Measurements from ENCODE around the gene ZNF780A.

Gene ZNF780A

DNA sequence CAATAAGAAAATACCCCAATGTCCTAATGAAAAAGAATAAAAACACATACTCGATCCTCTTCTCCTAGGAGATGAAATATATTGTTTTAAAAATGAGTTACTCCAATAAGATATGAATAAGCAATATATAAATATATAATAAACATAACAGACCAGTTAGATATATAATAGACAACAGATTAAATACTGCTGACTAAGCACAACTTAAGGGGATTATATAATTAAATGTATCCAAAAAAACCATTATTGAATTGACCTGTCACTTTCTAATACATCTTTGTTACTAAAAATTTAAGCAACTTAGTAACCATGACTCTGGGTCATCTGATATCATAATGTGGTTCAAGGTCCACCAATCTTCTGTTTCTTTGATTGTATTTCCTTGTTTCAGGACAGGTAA is 20.7 kb downstream of the ZNF780A start:
- TF ChIP-seq, protein P1, sequence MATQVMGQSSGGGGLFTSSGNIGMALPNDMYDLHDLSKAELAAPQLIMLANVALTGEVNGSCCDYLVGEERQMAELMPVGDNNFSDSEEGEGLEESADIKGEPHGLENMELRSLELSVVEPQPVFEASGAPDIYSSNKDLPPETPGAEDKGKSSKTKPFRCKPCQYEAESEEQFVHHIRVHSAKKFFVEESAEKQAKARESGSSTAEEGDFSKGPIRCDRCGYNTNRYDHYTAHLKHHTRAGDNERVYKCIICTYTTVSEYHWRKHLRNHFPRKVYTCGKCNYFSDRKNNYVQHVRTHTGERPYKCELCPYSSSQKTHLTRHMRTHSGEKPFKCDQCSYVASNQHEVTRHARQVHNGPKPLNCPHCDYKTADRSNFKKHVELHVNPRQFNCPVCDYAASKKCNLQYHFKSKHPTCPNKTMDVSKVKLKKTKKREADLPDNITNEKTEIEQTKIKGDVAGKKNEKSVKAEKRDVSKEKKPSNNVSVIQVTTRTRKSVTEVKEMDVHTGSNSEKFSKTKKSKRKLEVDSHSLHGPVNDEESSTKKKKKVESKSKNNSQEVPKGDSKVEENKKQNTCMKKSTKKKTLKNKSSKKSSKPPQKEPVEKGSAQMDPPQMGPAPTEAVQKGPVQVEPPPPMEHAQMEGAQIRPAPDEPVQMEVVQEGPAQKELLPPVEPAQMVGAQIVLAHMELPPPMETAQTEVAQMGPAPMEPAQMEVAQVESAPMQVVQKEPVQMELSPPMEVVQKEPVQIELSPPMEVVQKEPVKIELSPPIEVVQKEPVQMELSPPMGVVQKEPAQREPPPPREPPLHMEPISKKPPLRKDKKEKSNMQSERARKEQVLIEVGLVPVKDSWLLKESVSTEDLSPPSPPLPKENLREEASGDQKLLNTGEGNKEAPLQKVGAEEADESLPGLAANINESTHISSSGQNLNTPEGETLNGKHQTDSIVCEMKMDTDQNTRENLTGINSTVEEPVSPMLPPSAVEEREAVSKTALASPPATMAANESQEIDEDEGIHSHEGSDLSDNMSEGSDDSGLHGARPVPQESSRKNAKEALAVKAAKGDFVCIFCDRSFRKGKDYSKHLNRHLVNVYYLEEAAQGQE (IDR thresholded peaks at IDR 0.05; ENCODE audit: low read depth), result no peak
- no peak for TF ChIP-seq TAF1 (IDR thresholded peaks at IDR 0.05; ENCODE audit: low read depth)

DNA sequence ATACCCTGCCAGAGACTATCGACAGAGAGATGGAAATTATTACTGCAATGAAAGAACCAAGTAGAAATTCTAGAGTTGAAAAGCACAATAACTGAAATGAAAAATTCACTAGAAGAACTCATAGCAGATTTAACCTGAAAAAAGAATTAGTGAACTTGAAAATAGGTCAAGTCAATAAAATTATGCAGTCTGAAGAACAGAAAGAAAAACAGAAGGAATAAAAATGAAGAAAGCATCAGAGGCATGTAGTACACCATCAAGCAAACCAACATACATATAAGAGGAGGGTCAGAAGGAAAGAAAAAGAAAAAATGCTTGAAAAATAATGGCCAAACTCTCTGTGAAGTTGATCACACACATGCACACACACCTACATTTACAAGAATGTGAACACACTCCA is 31.1 kb downstream of the ZNF780A start:
- no peak for TF ChIP-seq NFIC (IDR thresholded peaks at IDR 0.05)
- TF ChIP-seq, protein P2, sequence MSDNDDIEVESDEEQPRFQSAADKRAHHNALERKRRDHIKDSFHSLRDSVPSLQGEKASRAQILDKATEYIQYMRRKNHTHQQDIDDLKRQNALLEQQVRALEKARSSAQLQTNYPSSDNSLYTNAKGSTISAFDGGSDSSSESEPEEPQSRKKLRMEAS (IDR thresholded peaks at IDR 0.05), result no peak
- no peak for TF ChIP-seq EP300 (IDR thresholded peaks at IDR 0.05; ENCODE audit: borderline replicate concordance)
- TF ChIP-seq EGR1 (IDR thresholded peaks at IDR 0.05), result no peak
- no peak for TF ChIP-seq RAD21 (IDR thresholded peaks at IDR 0.05; ENCODE audit: low read depth)
- no peak for TF ChIP-seq ZBTB7A (IDR thresholded peaks at IDR 0.05; ENCODE audit: low read depth)
- TF ChIP-seq FOXM1 (IDR thresholded peaks at IDR 0.05; ENCODE audit: borderline replicate concordance, low read depth), result no peak
- TF ChIP-seq TEAD4 (IDR thresholded peaks at IDR 0.05), result no peak
- TF ChIP-seq CEBPB (IDR thresholded peaks at IDR 0.05), result no peak
- TF ChIP-seq TAF1 (IDR thresholded peaks at IDR 0.05; ENCODE audit: low read depth), result no peak
- TF ChIP-seq, protein P1 (IDR thresholded peaks at IDR 0.05; ENCODE audit: low read depth), result no peak
- TF ChIP-seq YY1 (IDR thresholded peaks at IDR 0.05; ENCODE audit: low read depth), result no peak
- TF ChIP-seq TCF12 (IDR thresholded peaks at IDR 0.05; ENCODE audit: low read depth), result no peak
- TF ChIP-seq, protein P3, sequence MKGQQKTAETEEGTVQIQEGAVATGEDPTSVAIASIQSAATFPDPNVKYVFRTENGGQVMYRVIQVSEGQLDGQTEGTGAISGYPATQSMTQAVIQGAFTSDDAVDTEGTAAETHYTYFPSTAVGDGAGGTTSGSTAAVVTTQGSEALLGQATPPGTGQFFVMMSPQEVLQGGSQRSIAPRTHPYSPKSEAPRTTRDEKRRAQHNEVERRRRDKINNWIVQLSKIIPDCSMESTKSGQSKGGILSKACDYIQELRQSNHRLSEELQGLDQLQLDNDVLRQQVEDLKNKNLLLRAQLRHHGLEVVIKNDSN (IDR thresholded peaks at IDR 0.05), result no peak
- no peak for TF ChIP-seq CREB1 (IDR thresholded peaks at IDR 0.05; ENCODE audit: low read depth)

DNA sequence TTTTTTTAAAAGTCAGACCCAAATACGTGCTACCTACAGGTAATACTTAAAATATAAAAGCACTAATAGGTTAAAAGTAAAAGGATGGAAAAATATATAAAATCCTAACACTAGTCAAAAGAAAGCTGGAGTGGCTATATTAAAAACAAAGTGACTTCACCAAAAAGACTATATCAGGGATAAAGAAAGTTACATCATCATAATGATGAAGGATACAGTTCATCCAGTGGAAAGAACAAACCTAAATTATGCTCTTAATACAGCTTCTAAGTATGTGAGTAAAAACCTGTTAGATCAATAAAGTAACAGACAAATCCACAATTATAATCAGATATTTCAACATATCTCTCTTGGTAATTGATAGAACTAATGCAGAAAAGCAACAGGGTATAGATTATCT is 33.6 kb downstream of the ZNF780A start:
- TF ChIP-seq, protein P2 (IDR thresholded peaks at IDR 0.05), result no peak
- no peak for TF ChIP-seq TCF12 (IDR thresholded peaks at IDR 0.05; ENCODE audit: low read depth)
- TF ChIP-seq TAF1 (IDR thresholded peaks at IDR 0.05; ENCODE audit: low read depth), result no peak
- TF ChIP-seq, protein P3 (IDR thresholded peaks at IDR 0.05), result no peak

DNA sequence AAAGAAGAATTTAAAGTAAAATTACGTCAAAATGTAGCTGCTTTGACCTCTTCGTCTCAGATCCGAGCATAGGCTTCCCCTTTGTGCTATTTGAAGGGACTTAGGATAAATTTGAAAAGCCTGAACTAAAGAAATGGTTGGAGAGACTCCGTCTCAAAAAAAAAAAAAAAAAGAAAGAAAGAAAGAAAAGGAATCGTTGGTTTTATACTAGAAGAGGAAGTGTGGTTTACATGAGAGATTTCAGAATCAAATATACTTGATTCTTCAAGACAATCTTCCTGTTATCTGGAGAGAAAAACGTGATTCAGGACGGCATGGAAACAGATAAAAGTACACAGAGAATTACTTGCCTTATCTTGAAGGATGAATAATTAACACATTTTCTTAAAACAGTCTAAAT is 34.2 kb downstream of the ZNF780A start:
- TF ChIP-seq, protein P1 (IDR thresholded peaks at IDR 0.05; ENCODE audit: low read depth), result no peak
- TF ChIP-seq CREB1 (IDR thresholded peaks at IDR 0.05; ENCODE audit: low read depth) (no peak), TEAD4 (IDR thresholded peaks at IDR 0.05) (no peak), NFIC (IDR thresholded peaks at IDR 0.05) (no peak), EGR1 (IDR thresholded peaks at IDR 0.05) (no peak), RAD21 (IDR thresholded peaks at IDR 0.05; ENCODE audit: low read depth) (no peak), FOXM1 (IDR thresholded peaks at IDR 0.05; ENCODE audit: borderline replicate concordance, low read depth) (no peak), EP300 (IDR thresholded peaks at IDR 0.05; ENCODE audit: borderline replicate concordance) (no peak)
- TF ChIP-seq, protein P2 (IDR thresholded peaks at IDR 0.05), result no peak

DNA sequence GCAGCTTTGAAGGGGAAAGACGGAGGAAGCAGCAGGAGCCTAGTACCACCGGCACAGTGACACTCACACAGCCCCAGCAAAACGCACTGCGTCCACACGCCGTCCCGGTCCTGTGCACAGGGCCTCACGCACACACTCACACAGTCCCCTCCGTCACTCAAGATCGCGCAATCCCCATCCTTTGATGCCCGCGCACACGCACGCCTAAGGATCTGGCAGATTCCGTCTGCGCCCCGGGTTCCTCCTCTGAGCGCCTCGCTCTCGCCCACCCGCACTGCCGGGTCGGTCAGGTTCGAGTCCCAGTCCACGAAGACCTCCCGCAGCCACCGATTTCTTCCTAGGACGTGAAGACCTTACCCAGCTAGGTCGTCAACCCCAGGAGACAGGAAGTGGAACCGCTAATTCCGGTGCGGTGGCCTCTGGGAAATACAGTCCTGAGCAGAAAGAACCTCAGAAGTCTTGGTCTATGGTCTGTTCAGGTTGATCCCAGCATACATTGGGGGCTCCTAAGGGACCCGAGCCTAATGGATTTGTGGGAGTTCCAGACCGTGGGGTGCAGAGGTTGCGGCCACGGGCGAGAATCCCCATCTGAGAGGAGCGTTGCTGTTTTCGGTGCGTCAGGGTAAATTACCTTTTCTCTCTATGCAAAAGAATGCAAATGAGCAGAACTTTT is 34.8 kb downstream of the ZNF780A start, which contains the start of gene ZNF780B:
TSS of gene ZNF780B (minus strand) at position 400 of the 673 bp plus-strand sequence. CDS start 5,899 bp downstream, outside the sequence.
- TF ChIP-seq, protein P2 (IDR thresholded peaks at IDR 0.05), result peak; percentile 69
- TF ChIP-seq, protein P3 (IDR thresholded peaks at IDR 0.05), result no peak
- peak; percentile 43 for TF ChIP-seq TAF1 (IDR thresholded peaks at IDR 0.05; ENCODE audit: low read depth)
